ENCODE data around the gene DPP6.

DNA sequence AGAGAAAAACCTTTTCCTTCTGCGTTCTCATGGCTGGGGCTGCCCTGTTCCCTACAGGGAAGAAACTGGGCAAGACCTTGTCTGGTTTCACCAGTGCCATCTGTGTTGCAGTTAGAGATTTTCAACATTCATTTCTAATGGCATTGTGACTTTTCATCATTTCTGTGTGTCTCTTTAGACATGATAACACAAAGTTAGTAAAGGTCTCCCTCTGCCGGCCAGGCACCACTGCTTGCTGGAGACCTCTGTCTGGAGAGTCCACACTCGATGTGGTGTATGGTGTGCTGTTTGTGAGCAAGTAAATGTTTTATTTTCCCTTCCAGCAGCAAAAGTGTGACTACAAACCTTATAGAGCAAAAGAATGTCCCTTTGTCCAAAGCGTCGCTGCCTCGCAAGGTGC is 737.2 kb downstream of the DPP6 start:
- TF ChIP-seq POLR2A (IDR thresholded peaks at IDR 0.05; ENCODE audit: low read depth, low read length) (no peak), POLR2AphosphoS5 (IDR thresholded peaks at IDR 0.05; ENCODE audit: low read depth, low read length) (no peak), SPI1 (IDR thresholded peaks at IDR 0.05; ENCODE audit: low read depth, low read length) (no peak), TAF1 (IDR thresholded peaks at IDR 0.05; ENCODE audit: low read depth, low read length) (no peak), PAX5 (IDR thresholded peaks at IDR 0.05; ENCODE audit: insufficient read depth, low read length, severe bottlenecking) (no peak), POU2F2 (IDR thresholded peaks at IDR 0.05; ENCODE audit: low read depth, low read length) (no peak)
